SU-DHL-6 (cell line): ENCODE measurements around the gene E2F3.

Experiments used
- CTCF ChIP-seq: fragments of 200-600 bp; sonication (generic); IDR thresholded peaks from one replicate; pipeline ENCODE4 v1.5.1; 2017; ENCODE audit warnings: antibody characterized with exemption, mild to moderate bottlenecking, low read length, moderate library complexity; ENCODE audit not compliant: insufficient read depth, poor library complexity, severe bottlenecking
- EZH2phosphoT487 ChIP-seq: fragments of 200-600 bp; sonication (generic), shearing (Covaris generic); conservative IDR thresholded peaks from 2 replicates; pipeline ENCODE4 v1.6.1; 2018; ENCODE audit warnings: mild to moderate bottlenecking, antibody characterized with exemption, low read length, moderate library complexity, mixed read lengths

DNA sequence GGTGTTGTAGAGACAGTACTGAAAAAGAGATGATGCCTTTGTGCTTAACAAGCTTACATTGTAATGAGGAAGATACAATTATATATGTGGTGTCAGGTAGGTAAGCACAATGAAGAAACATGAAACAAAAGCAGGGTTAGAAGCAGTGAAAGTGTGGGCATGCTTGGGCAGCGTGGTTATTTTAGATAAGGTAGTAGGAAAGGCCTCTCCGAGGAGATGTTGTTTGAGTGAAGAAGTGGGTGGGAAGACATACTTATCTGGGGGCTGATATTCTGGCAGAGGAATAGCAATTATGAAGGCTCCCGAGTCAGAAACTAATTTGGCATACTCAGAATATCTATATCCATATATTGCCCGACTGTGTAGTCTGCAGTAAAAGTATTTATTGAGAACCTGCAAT, 137.2 kb downstream of the E2F3 start:
- no peak for TF ChIP-seq CTCF
- TF ChIP-seq EZH2phosphoT487, result no peak
